HG03095 (cell line): ENCODE results near the gene PLSCR1.
"Not testable (repeated sequence)": the region's sequence is repeated elsewhere in the genome, so short reads cannot be mapped to it uniquely, and the experiment has no call there.

Source experiments
- ATAC-seq: cut with Tn5 transposase; IDR thresholded peaks from one replicate; pipeline ENCODE4 v1.9.1; 2021; ENCODE audit warnings: moderate library complexity; ENCODE audit not compliant: unreplicated experiment

Gene PLSCR1

GRCh38 chr3:146476094-146476740 lies 68.2 kb downstream of the PLSCR1 start:
- ATAC-seq: no peak

- ATAC-seq: not testable (repeated sequence)
These were observed 69.4 kb downstream of the PLSCR1 start for GRCh38 chr3:146474976-146475375.

- no peak for ATAC-seq
These were observed 70.7 kb downstream of the PLSCR1 start for GRCh38 chr3:146473726-146474125.

GRCh38 chr3:146472611-146473010 lies 71.8 kb downstream of the PLSCR1 start:
- ATAC-seq: no peak

GRCh38 chr3:146471012-146471411 lies 73.4 kb downstream of the PLSCR1 start:
- ATAC-seq: no peak

GRCh38 chr3:146470425-146470990 lies 73.9 kb downstream of the PLSCR1 start:
- no peak for ATAC-seq

- peak; percentile 96 for ATAC-seq
These were observed 75.0 kb downstream of the PLSCR1 start, which contains the start of gene PLSCR2 for GRCh38 chr3:146469150-146470017. PLSCR2 (minus strand) TSS chr3:146469561; CDS start chr3:146459904, 9,657 bp downstream.

- no peak for ATAC-seq
These were observed 75.7 kb downstream of the PLSCR1 start for GRCh38 chr3:146468671-146469149.

- no peak for ATAC-seq
These were observed 76.2 kb downstream of the PLSCR1 start for GRCh38 chr3:146468234-146468633.

GRCh38 chr3:146466604-146467003 lies 77.8 kb downstream of the PLSCR1 start:
- no peak for ATAC-seq

GRCh38 chr3:146465693-146466465 lies 78.5 kb downstream of the PLSCR1 start:
- no peak for ATAC-seq
